Activated CD4-positive, alpha-beta T cell treated with anti-CD3 and anti-CD28 coated beads for 1 hour (primary cell): ENCODE data around the gene C22orf15.

ENCODE experiments used
- DNase-seq: peaks from one replicate; pipeline ENCODE4 v3.0.0-alpha.2; 2020

The C22orf15 gene

GRCh38 chr22:23751441-23751996, 11.3 kb upstream of the C22orf15 start:
- no peak for DNase-seq

- no peak for DNase-seq
Measured at GRCh38 chr22:23752090-23752691, 10.6 kb upstream of the C22orf15 start.

- no peak for DNase-seq
Measured at GRCh38 chr22:23752750-23753149, 10.0 kb upstream of the C22orf15 start.

DNA sequence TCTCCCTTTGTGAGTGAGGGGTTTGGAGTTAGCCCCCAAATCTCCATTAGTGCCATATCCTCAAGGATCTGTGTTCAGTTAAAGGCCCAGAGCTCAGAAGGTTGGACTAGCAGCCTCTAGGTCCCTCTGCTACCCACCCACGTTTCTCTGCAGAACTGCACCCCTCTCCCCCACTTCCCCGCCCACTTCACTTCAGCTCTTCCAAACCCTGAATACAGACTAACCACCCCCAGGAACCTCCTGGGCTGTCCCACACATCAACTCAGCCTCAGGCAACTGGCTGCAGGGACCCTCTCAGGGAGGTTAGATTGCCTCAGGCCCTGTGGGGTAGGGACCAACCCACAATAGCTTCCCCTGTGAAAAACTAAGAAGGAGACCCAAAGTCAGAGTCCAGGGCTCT, 9.4 kb upstream of the C22orf15 start:
- no peak for DNase-seq

GRCh38 chr22:23754220-23754919, 8.4 kb upstream of the C22orf15 start, which contains the start of gene VPREB3:
VPREB3 (minus strand) TSS chr22:23754425; CDS start chr22:23754363, 62 bp downstream.
- no peak for DNase-seq

GRCh38 chr22:23754980-23755636, 7.7 kb upstream of the C22orf15 start:
- DNase-seq, result no peak

GRCh38 chr22:23755711-23756110, 7.1 kb upstream of the C22orf15 start:
- DNase-seq, result no peak

DNA sequence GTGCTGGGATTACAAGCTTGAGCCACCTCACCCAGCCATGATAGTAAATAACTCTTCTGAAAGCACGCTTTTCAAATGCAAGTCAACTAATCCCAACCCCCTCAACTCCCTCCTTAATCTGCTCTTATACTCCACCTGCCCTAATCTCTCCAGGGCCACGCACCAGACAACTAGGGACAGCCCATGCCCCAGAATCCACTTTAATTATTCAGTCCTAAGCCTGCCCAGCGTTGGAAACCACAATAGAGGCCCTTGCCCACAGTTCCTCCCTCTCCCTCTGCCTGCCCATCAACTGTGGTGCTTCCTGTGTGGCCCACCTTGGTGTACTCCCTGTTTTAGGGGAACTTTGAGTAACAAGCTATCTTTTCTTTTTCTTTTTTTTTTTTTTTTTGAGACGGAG, 5.9 kb upstream of the C22orf15 start:
- DNase-seq, result no peak

GRCh38 chr22:23759566-23759965, 3.2 kb upstream of the C22orf15 start:
- DNase-seq, result no peak

DNA sequence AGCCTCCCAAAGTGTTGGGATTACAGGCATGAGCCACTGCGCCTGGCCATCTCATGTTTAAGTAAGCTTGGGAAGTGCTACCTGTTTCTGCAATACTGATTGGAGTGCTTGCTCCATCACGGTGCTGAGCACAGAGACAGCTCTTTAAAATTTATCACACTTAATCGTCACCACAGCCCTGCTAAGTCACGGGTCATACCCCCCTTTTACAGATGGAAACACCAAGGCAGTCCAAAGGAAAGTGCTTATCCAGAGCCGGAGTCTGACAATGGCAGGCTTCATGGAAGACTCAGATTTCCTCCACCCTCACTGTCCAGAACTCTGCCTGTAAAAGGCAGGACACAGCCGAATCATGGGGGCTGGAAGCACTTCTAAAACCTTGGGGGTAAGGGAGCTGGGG, 2.7 kb upstream of the C22orf15 start:
- no peak for DNase-seq

- peak; percentile 22 for DNase-seq
Measured at GRCh38 chr22:23763579-23763945, 772 bp downstream of the C22orf15 start.

DNA sequence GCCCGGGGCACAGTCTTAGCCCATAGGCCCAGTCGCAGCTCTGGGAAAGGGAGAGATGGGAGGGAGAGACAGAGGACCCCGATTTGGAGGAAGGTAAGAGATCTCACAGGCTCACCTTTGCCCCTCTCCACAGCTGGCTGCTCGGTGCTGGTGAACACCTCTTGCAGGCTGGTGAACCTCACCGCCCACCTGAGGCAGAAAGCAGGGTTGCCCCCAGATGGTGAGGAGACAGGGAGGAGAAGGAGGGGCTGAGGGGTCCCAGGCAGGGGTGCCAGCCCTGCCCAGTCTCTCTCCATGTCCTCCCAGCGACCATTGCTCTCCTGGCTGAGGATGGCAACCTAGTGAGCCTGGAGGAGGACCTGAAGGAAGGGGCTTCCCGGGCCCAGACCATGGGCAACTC, 1.2 kb downstream of the C22orf15 start:
- no peak for DNase-seq

GRCh38 chr22:23764899-23765881, 2.4 kb downstream of the C22orf15 start:
- DNase-seq, result no peak

- no peak for DNase-seq
Measured at GRCh38 chr22:23767303-23767672, 4.5 kb downstream of the C22orf15 start.

DNA sequence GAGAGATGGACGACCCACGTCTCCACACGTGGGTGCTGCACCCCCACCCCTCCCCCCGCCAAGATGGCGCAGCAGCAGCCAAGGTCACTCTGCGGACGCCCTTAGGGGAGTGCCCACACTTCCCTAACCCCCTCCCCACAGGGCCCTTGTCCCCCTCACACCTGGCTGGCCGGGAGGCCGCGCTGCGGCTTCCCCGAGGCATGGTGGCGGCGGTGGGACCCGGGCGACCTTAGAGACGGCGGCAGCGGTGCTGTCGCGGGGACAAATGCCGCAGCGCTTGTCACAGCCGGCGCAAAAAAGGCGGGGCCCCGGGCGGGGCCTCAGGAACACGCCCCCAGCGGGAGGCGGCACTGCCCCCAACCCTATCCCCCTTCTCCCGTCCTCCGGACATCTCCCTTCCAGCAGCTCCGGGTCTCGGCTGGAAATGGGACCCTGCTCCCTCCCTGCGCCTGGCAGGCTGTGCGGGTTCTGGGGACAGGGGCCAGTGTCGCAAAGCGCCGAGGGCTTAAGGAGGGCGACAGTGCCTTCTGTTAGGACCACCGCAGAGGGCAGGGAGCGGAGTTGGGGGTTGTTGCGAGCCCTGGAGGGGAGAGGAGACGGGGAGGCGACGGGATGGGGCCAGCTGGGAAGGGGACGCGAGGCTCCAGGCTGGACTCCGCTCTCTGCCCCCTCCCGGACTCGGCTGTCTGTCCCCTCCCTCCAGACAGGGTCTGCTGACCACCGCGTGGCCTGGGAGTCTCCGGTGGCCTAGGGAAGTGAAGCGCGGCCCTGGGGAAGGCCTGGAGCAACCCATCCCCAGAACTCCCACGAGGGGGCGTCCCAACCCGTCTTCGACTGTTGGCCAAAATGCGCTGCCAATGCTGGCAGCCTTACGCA, 5.1 kb downstream of the C22orf15 start, which contains the start of gene CHCHD10:
CHCHD10 (minus strand) TSS at position 300 of the 876 bp plus-strand sequence; CDS start at position 202, 98 bp downstream.
- DNase-seq, result peak; percentile 62

DNA sequence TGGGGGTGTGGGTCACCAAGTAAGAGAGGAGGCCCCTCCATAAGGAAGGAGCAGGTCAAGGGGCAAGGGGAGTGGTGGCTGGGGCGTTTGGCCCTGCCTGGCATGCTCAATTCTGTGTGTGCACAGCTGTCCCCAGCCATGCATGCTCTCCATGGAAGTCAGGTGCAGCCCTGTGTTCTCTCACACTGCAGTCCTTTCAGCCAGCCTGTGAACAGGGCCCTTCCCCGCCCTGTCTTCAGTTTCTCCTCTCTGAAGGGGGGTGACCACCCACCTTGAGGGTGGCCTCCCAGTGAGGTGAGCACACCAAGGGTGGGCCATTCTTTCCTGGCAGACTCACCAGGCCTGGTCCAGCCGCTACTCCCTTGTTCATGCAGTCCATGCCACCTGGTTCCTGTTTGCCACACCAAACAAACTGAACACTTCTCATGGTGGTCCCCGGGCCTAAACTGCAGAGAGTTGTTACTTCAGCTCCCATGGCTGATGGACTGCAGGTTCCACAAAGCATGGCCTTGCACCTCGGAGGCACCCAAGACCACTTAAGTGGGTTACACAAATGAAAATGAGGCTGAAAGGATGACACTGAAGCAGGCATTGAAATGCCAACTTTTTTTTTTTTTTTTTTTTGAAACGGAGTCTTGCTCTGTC, 6.7 kb downstream of the C22orf15 start:
- DNase-seq, result no peak

- DNase-seq, result no peak
Measured at GRCh38 chr22:23772315-23772648, 9.5 kb downstream of the C22orf15 start.

DNA sequence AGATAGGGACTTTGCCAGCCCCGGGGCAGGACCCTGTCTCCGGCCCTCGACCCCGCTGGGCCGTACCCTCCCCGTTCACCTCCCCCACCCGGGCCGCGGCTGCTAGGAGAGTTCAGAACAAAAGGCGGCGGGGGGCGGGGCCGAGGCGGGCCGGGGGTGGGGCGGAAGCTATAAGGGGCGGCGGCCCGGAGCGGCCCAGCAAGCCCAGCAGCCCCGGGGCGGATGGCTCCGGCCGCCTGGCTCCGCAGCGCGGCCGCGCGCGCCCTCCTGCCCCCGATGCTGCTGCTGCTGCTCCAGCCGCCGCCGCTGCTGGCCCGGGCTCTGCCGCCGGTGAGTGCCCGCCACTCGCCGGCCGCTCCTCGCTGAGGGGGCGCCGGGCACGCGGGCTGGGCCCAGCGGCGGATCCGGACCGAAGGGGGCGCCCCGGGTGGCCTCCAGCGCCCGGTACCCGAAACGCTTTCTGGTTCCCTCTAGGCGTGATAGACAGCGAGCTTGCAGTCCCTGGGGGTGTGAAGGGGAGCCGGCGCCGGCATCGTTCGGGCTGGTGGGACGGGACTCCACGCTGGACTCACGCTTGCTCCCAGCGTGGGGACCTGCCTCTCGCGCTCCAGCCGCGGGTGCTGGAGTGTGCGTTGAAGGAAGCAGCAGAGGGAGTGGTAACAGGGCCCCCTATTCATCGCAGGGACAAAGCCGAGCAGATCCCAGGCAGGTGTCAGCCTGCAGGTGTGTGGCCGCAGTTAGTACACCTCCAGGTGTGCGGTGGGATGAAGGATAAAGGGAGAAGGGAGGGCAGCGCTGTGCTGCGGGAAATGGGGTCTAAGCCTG, 10.1 kb downstream of the C22orf15 start, which contains the start of gene MMP11:
MMP11 (plus strand) TSS at position 201 of the 825 bp plus-strand sequence; CDS start at position 223, 22 bp downstream.
- DNase-seq, result peak; percentile 35

DNA sequence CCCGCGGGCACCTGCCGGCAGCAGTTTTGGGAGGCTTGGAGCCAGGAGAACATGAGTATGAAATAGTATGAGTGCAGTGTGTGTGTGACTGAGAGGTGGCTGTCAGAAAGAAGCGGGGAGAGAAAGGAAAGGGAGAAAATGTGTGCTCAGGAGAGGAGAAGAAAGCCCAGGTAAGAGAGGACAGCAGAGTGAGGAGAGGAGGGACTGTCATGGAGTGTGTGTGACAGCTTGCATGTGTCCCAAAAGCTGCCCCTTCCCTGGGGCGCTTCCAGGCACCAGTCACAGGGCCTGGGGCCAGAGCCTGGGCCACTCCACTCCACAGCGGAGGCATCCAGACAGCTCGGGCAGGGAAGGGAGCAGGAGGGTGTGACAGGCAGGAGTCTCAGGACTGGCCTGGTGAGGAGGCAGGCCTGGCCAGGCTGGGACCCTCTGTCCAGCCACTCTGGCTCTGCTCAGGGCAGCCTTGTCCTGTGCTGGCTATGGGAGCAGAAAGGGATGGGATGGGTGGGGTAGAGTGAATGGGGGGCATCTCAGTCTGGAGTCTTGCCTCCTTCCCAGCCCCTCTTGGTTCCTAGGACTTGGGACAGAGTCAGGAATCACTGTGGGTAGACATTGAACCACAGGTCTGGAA, 10.8 kb downstream of the C22orf15 start:
- no peak for DNase-seq
